K562 (cell line): Measurements from ENCODE around the gene SLC13A3. TPM values are rescaled to one million over a fixed set of nuclear protein-coding genes. Genes with fewer than 3 reads are reported as not detected.

Experiments used
- ATAC-seq: fragments of 200-7000 bp; cut with Tn5 transposase; 3 replicates; pipeline ENCODE4 v1.9.1; 2020; ENCODE audit warnings: moderate library complexity
- BruUV-seq: library from RNA; stranded (reverse); fragments of 400-500 nt; replicated peaks from 2 replicates; lab custom pipeline; 2021; lab: Mats Ljungman, UMichigan
- CTCF ChIA-PET: fragments of 300-600 bp; formaldehyde crosslinking; extraction: SDS; loops from one replicate; lab custom pipeline; 2021; ENCODE audit warnings: low intra/inter-chr PET ratio; lab: Yijun Ruan, JAX
- POLR2A ChIA-PET: fragments of 300-600, 350-650 bp; sonication (Branson Sonifier 250); formaldehyde crosslinking; extraction: SDS; loops from one replicate; lab custom pipeline; 2021; ENCODE audit warnings: antibody characterized with exemption, inconsistent platforms; lab: Yijun Ruan, JAX
- DNase-seq, 4 experiments: peaks; one replicate each; pipeline versions ENCODE4 v3.0.0 to v3.0.0-alpha.2; 2011 to 2018; ENCODE audit warnings: low spot score in 3 of 4, mixed read lengths in 3 of 4; ENCODE audit errors: extremely low read depth in 1 of 4
- FAIRE-seq: peaks from 2 replicates; lab custom pipeline; 2011; peaks lifted over from hg19 to GRCh38; lab: Jason Lieb, UNC
- H2AFZ ChIP-seq: 2 replicates; pipeline ENCODE4 v1.6.0; 2011; ENCODE audit warnings: low read depth, low read length, control low read depth, inconsistent platforms
- H3K27ac ChIP-seq: fragments of 200-600 bp; 3 replicates; pipeline ENCODE4 v1.8.0; 2011; ENCODE audit warnings: low read depth, mild to moderate bottlenecking, control low read depth, inconsistent platforms, low read length, moderate library complexity, mixed read lengths; ENCODE audit errors: extremely low read depth
- H3K27me3 ChIP-seq, 2 experiments: fragments of 300-600 bp in 1 of 2; 2 replicates in 1 of 2; 3 replicates in 1 of 2; pipeline versions ENCODE4 v1.6.0 to v1.8.0; 2011; ENCODE audit warnings: inconsistent platforms in 2 of 2, low read length in 2 of 2, mild to moderate bottlenecking in 1 of 2, mixed read lengths in 1 of 2, moderate library complexity in 1 of 2; ENCODE audit not compliant: control insufficient read depth in 2 of 2, insufficient read depth in 2 of 2
- H3K36me3 ChIP-seq: fragments of 300-600 bp; 3 replicates; pipeline ENCODE4 v1.8.0; 2011; ENCODE audit warnings: mild to moderate bottlenecking, low read length, inconsistent platforms; ENCODE audit not compliant: control insufficient read depth, insufficient read depth
- H3K4me1 ChIP-seq, 2 experiments: fragments of 200-600 bp in 1 of 2; replicated peaks in 1 of 2; 2 replicates in 1 of 2; 3 replicates in 1 of 2; pipeline versions ENCODE4 v1.5.1 to v1.8.0; 2011; ENCODE audit warnings: inconsistent platforms in 2 of 2, low read length in 2 of 2, mild to moderate bottlenecking in 1 of 2, mixed read lengths in 1 of 2, moderate library complexity in 1 of 2; ENCODE audit not compliant: control insufficient read depth in 2 of 2, insufficient read depth in 2 of 2
- H3K4me2 ChIP-seq: 2 replicates; pipeline ENCODE4 v1.6.1; 2011; ENCODE audit warnings: low read length, control low read depth, inconsistent platforms, mixed read lengths; ENCODE audit not compliant: insufficient read depth
- H3K4me3 ChIP-seq: fragments of 200-600 bp; sonication (generic), shearing (Covaris generic); 2 replicates; pipeline ENCODE4 v1.5.1; 2016; ENCODE audit warnings: control low read depth, inconsistent platforms
- H3K79me2 ChIP-seq: fragments of 200-600 bp; 3 replicates; pipeline ENCODE4 v1.8.0; 2011; ENCODE audit warnings: low read length, inconsistent platforms; ENCODE audit not compliant: control insufficient read depth, insufficient read depth
- H3K9ac ChIP-seq, 2 experiments: 2 replicates each; pipeline versions ENCODE4 v1.6.0 to v1.6.1; 2011; ENCODE audit warnings: low read depth in 2 of 2, low read length in 2 of 2, control low read depth in 1 of 2, inconsistent platforms in 1 of 2, mild to moderate bottlenecking in 1 of 2, mixed read lengths in 1 of 2; ENCODE audit not compliant: insufficient read depth in 1 of 2
- H3K9me1 ChIP-seq: one replicate; pipeline ENCODE4 v1.6.0; 2011; ENCODE audit warnings: inconsistent platforms, mild to moderate bottlenecking, low read length, moderate library complexity; ENCODE audit not compliant: control insufficient read depth, insufficient read depth
- H3K9me3 ChIP-seq: replicated peaks from 2 replicates; pipeline ENCODE4 v1.5.1; 2011; ENCODE audit warnings: low read depth, low read length, inconsistent platforms; ENCODE audit not compliant: control insufficient read depth, insufficient read depth
- H4K20me1 ChIP-seq: replicated peaks from 2 replicates; pipeline ENCODE4 v1.6.1; 2011; ENCODE audit warnings: low read length, inconsistent platforms, mixed read lengths; ENCODE audit not compliant: control insufficient read depth, insufficient read depth
- ASH1L ChIP-seq: fragments of 450-650 bp; IDR thresholded peaks from 2 replicates; pipeline ENCODE4 v1.6.1; 2018; ENCODE audit warnings: borderline replicate concordance, mild to moderate bottlenecking, low read depth; ENCODE audit not compliant: partially characterized antibody
- CBFA2T3 ChIP-seq: fragments of 450-650 bp; IDR thresholded peaks from 2 replicates; pipeline ENCODE4 v1.6.1; 2017
- CREBBP ChIP-seq: IDR thresholded peaks from one replicate; pipeline ENCODE4 v1.6.1; 2012; ENCODE audit warnings: low read depth, mild to moderate bottlenecking, control low read depth, inconsistent platforms, low read length
- KDM1A ChIP-seq, 2 experiments: fragments of 450-650 bp; IDR thresholded peaks; 2 replicates each; pipeline ENCODE4 v1.6.1; 2016; ENCODE audit warnings: mild to moderate bottlenecking in 2 of 2
- RBM39 ChIP-seq: fragments of 200-400 bp; formaldehyde crosslinking; optimal IDR thresholded peaks from 2 replicates; pipeline ENCODE3; 2018; ENCODE audit warnings: low read depth, low read length
- ZC3H8 ChIP-seq: fragments of 450-650 bp; IDR thresholded peaks from 2 replicates; pipeline ENCODE4 v1.6.1; 2017
- WGBS: fragments of 100-300 bp; shearing (Covaris generic); methylation state at CpG from one replicate; pipeline ENCODE4 v1.1.6; 2016; ENCODE audit warnings: low coverage, mixed read lengths; ENCODE audit not compliant: insufficient coverage; ENCODE audit errors: missing lambda C conversion rate; 5-methylcytosine and 5-hydroxymethylcytosine counted together
- in situ Hi-C: fragments of 300-500 bp; cut with MboI; formaldehyde crosslinking; loops from 4 replicates; pipeline ENCODE4 v1.15.0; 2018; ENCODE audit warnings: inconsistent platforms, mixed read lengths
- intact Hi-C: fragments of 100-400 bp; cut with micrococcal nuclease; formaldehyde crosslinking; loops from 2 replicates; pipeline ENCODE4 v1.14.2; 2022
- polyA plus RNA-seq, 8 experiments: library from polyadenylated mRNA; depleted of rRNA in 4 of 8; stranded (reverse) in 5 of 8; unstranded in 3 of 8; fragments of >200 nt; fragmentation: Nextera tagmentation in 2 of 8; fragmentation: Illumina TruSeq in 1 of 8; extraction: Ambion mirVana in 2 of 8; extraction: Trizol in 1 of 8; gene quantifications; 2 replicates each; pipeline versions ENCODE4 v1.2.1 to v1.2.3, GENCODE V29; 2011 to 2014; ENCODE audit warnings: inconsistent platforms in 1 of 8, missing spikeins in 1 of 8
- total RNA-seq, 7 experiments: library from RNA; depleted of rRNA in 6 of 7; stranded (reverse); fragments of >200 nt in 6 of 7; fragmentation: Illumina TruSeq in 2 of 7; extraction: Trizol in 2 of 7; gene quantifications; 2 replicates each; pipeline versions ENCODE4 v1.2.1 to v1.2.3, GENCODE V29; 2011 to 2021; ENCODE audit warnings: low replicate concordance in 1 of 7
- TF ChIP-seq, protein P1 (sequence below): fragments of 200-800 bp; sonication (Bioruptor generic); IDR thresholded peaks from 2 replicates; pipeline ENCODE4 v1.6.1; 2016; ENCODE audit warnings: missing genetic modification characterization, missing compliant biosample characterization

The SLC13A3 gene
- total and polyA plus RNA-seq, 9 of the 15 experiments (the other 6 are each of a cell fraction or from before 2014, with no cell fraction given), result 5.5 to 16.4 (median 8.5) TPM

DNA sequence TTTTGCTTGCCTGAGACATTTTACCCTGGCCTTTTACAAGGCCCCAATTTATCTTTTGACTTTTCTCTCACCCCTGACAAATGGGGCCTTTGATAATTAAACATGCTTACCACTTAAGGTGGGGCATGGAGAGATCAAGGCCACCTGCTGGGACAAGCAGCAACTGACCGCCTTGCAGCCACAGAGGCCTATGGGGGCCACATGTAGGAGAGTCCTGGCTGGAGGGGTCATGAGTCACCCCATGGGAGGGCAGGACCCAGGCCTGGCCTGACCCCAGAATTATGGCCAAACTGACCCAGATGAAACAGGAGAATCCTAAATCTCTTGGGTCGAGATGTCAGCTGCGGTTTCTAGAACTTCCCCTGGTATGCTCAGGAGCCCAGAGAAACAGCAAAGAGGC, 92.3 kb downstream of the SLC13A3 start:
- no peaks in the 10 kb centered on the region for H3K9me3 ChIP-seq
- H3K36me3 ChIP-seq, result no peaks in the 10 kb centered on the region
- no peak overlapping the region for H2AFZ ChIP-seq
- DNase-seq (peak in 3 of 4 experiments; percentile 23 to 46 (median 42)), ATAC-seq (0 out of 3 replicates have a peak, but pooled peaks have one; percentile 22), FAIRE-seq (no peak)
- WGBS, result 14% methylated on average over 3 of the region's 3 CpGs
- peaks cover 19 to 30% of the 10 kb centered on the region in 2 experiments for H3K4me1 ChIP-seq
- no peak overlapping the region for H3K4me3 ChIP-seq
- no peak overlapping the region for H3K9ac ChIP-seq
- ChIA-PET POLR2A (interaction anchor here (0.7 to 1.0 kb wide), 2 partner anchors 24 to 678 kb away, joined by 3 to 4 read pairs; no protein-coding TSS in a partner anchor), CTCF (interaction anchor here (2.6 kb wide), 1 partner anchor 122 kb away, joined by 10 read pairs; no protein-coding TSS in a partner anchor)
- no peak overlapping the region for H3K4me2 ChIP-seq
- peaks cover 5 to 10% of the 10 kb centered on the region in 2 experiments; a peak in 2 of 5 replicates for H3K27me3 ChIP-seq
- no peaks in the 10 kb centered on the region for H3K79me2 ChIP-seq
- H3K27ac ChIP-seq, result no peak overlapping the region
- H4K20me1 ChIP-seq, result no peaks in the 10 kb centered on the region
- in situ Hi-C loops (no loop called here), intact Hi-C loops (loop anchor here (2.0 kb wide), 1 partner anchor 124 kb away; no protein-coding TSS in a partner anchor)
- TF ChIP-seq, protein P1, sequence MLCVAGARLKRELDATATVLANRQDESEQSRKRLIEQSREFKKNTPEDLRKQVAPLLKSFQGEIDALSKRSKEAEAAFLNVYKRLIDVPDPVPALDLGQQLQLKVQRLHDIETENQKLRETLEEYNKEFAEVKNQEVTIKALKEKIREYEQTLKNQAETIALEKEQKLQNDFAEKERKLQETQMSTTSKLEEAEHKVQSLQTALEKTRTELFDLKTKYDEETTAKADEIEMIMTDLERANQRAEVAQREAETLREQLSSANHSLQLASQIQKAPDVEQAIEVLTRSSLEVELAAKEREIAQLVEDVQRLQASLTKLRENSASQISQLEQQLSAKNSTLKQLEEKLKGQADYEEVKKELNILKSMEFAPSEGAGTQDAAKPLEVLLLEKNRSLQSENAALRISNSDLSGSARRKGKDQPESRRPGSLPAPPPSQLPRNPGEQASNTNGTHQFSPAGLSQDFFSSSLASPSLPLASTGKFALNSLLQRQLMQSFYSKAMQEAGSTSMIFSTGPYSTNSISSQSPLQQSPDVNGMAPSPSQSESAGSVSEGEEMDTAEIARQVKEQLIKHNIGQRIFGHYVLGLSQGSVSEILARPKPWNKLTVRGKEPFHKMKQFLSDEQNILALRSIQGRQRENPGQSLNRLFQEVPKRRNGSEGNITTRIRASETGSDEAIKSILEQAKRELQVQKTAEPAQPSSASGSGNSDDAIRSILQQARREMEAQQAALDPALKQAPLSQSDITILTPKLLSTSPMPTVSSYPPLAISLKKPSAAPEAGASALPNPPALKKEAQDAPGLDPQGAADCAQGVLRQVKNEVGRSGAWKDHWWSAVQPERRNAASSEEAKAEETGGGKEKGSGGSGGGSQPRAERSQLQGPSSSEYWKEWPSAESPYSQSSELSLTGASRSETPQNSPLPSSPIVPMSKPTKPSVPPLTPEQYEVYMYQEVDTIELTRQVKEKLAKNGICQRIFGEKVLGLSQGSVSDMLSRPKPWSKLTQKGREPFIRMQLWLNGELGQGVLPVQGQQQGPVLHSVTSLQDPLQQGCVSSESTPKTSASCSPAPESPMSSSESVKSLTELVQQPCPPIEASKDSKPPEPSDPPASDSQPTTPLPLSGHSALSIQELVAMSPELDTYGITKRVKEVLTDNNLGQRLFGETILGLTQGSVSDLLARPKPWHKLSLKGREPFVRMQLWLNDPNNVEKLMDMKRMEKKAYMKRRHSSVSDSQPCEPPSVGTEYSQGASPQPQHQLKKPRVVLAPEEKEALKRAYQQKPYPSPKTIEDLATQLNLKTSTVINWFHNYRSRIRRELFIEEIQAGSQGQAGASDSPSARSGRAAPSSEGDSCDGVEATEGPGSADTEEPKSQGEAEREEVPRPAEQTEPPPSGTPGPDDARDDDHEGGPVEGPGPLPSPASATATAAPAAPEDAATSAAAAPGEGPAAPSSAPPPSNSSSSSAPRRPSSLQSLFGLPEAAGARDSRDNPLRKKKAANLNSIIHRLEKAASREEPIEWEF, result no peak
- TF ChIP-seq ZC3H8 (no peak), CREBBP (no peak), ASH1L (no peak), RBM39 (no peak), CBFA2T3 (peak; percentile 23; the same call in 1 of the 2 replicates), KDM1A (IDR thresholded peaks at IDR 0.05) (no peak)
- BruUV-seq, result no TSS peak
- H3K9me1 ChIP-seq, result no peaks in the 10 kb centered on the region
